Cardiac fibroblast (primary cell): ENCODE measurements around the gene EPPIN.

Source experiments
- DNase-seq, 2 donors: peaks; one replicate each; pipeline versions ENCODE4 v3.0.0 to v3.0.0-alpha.2; 2010; ENCODE audit warnings: low read depth in 2 of 2
- H3K4me3 ChIP-seq, 2 donors: replicated peaks in 1 of 2; 1 replicate in 1 of 2; 2 replicates in 1 of 2; pipeline ENCODE4 v1.5.1; 2011; ENCODE audit warnings: low read depth in 2 of 2, low read length in 2 of 2, mild to moderate bottlenecking in 2 of 2, moderate library complexity in 1 of 2
- CTCF ChIP-seq: IDR thresholded peaks from one replicate; pipeline ENCODE4 v1.5.1; 2011; ENCODE audit warnings: low read depth, mild to moderate bottlenecking, low read length, inconsistent platforms

Gene EPPIN

GRCh38 chr20:45564760-45565276 lies 17.6 kb upstream of the EPPIN start:
- H3K4me3 ChIP-seq = no peak overlapping the region
- TF ChIP-seq CTCF = no peak

GRCh38 chr20:45555198-45555597 lies 8.0 kb upstream of the EPPIN start:
- no peak for TF ChIP-seq CTCF
- no peak for DNase-seq
- H3K4me3 ChIP-seq = no peak overlapping the region

More at GRCh38 chr20:45564760-45565276, 17.6 kb upstream of the EPPIN start:
- no peak for DNase-seq

GRCh38 chr20:45552456-45552855 lies 5.3 kb upstream of the EPPIN start:
- H3K4me3 ChIP-seq = no peak overlapping the region
- no peak for TF ChIP-seq CTCF
- no peak for DNase-seq

- no peak overlapping the region for H3K4me3 ChIP-seq
- TF ChIP-seq CTCF = no peak
- DNase-seq = no peak
Measured at GRCh38 chr20:45550765-45551164, 3.6 kb upstream of the EPPIN start.

GRCh38 chr20:45548410-45548809 lies 1.2 kb upstream of the EPPIN start:
- no peak overlapping the region for H3K4me3 ChIP-seq
- no peak for DNase-seq
- no peak for TF ChIP-seq CTCF

GRCh38 chr20:45545754-45546453 lies 1.3 kb downstream of the EPPIN start:
- peak; percentile 44 to 50 for DNase-seq
- H3K4me3 ChIP-seq = no peak overlapping the region
- peak; percentile 26 for TF ChIP-seq CTCF
